Lower leg skin (tissue), 4 donors: ENCODE data around the gene MXD1. TPM values are rescaled to one million over a fixed set of nuclear protein-coding genes. Genes with fewer than 3 reads are reported as not detected.

Experiments
- DNase-seq, 2 donors: peaks; one replicate each; pipeline ENCODE4 v3.0.0-alpha.2; 2019; ENCODE audit warnings: low spot score in 2 of 2
- H3K4me3 ChIP-seq: fragments of 200-600 bp; sonication (generic); 2 replicates; pipeline ENCODE4 v1.5.1; 2017; ENCODE audit warnings: mild to moderate bottlenecking, low read depth; ENCODE audit not compliant: poor library complexity, severe bottlenecking
- POLR2A ChIP-seq, 2 donors: fragments of 450-650 bp; IDR thresholded peaks; one replicate each; pipeline ENCODE4 v1.6.1; 2016 to 2017; ENCODE audit warnings: antibody characterized with exemption in 2 of 2, mild to moderate bottlenecking in 1 of 2, moderate library complexity in 1 of 2
- WGBS, 2 donors: methylation state at CpG; one replicate each; pipeline ENCODE4 v1.1.5; 2018; 5-methylcytosine and 5-hydroxymethylcytosine counted together
- intact Hi-C: fragments of 100-400 bp; cut with DNase I; formaldehyde crosslinking; loops from one replicate; pipeline ENCODE4 v1.15.0; 2023; ENCODE audit warnings: low total_unique reads
- total RNA-seq, 4 donors: library from RNA; depleted of rRNA; stranded (reverse); fragments of >200 nt; gene quantifications; one replicate each; pipeline ENCODE4 v1.1.0, GENCODE V29; 2016
- TF ChIP-seq, protein P1 (sequence below), 3 donors: fragments of 450-650 bp; IDR thresholded peaks; one replicate each; pipeline ENCODE4 v1.5.1; 2016; ENCODE audit warnings: antibody characterized with exemption in 3 of 3, mild to moderate bottlenecking in 3 of 3, moderate library complexity in 2 of 3

Gene MXD1
- total RNA-seq, 4 donors from 2014 or later, result 19.1 to 26.6 (median 23.9) TPM

DNA sequence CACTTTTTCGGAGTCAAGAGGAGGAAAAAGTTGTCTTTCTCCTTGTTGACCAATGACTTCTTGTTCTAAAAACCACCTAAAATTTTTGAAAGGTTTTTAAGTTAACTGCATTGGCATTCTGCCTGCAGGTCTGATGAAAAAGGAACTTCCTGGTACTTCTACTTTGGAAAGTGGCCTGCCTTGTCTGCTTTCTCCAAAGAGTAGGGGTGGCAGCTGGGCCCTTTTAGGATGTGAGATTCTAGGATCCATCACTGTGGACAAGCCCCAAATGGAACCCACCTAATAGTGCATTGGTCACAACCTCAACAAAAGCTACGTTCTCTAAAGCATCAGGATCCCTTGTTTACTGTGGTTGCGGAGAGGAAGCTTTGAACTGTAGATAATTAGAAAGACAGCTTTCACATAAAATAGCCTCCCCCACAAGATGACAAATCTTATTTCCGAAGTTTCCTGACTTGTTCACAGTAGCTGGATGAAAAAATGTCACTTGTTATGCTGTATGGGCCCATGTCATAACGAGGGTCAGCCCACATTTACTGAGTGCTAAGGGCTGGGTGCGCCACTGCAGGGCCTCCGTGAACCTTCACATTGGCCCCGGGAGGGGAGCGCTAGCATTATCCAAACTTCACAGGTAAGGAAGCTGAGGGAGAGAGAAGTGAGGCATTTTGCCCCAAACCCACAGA, 29.1 kb downstream of the MXD1 start:
- WGBS, 2 donors, result 78 to 89% methylated on average over 9 of the region's 9 CpGs
- TF ChIP-seq, protein P1, sequence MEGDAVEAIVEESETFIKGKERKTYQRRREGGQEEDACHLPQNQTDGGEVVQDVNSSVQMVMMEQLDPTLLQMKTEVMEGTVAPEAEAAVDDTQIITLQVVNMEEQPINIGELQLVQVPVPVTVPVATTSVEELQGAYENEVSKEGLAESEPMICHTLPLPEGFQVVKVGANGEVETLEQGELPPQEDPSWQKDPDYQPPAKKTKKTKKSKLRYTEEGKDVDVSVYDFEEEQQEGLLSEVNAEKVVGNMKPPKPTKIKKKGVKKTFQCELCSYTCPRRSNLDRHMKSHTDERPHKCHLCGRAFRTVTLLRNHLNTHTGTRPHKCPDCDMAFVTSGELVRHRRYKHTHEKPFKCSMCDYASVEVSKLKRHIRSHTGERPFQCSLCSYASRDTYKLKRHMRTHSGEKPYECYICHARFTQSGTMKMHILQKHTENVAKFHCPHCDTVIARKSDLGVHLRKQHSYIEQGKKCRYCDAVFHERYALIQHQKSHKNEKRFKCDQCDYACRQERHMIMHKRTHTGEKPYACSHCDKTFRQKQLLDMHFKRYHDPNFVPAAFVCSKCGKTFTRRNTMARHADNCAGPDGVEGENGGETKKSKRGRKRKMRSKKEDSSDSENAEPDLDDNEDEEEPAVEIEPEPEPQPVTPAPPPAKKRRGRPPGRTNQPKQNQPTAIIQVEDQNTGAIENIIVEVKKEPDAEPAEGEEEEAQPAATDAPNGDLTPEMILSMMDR (IDR thresholded peaks at IDR 0.05), result no peak
- TF ChIP-seq POLR2A (IDR thresholded peaks at IDR 0.05), result no peak
- intact Hi-C loops, result no loop called here
- no peak for DNase-seq
- H3K4me3 ChIP-seq, result no peak overlapping the region

DNA sequence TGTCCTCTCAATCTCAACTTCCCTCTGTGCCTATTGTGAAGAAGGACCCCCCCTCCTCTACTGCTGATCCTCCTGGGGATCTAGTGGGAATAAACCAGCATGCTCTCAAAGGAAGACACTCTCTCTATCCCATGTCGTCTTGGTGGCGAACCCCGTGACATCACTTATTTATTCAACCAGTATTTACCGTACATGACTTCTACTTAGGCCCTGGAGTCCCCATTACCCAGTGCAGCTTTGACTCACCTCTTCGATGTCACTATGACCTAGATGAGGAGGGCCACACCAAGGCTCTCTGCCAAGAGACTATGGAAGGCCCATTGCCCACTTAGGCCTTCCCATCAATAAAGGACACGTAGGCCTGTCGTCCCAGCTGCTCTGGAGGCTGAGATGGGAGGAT, 29.8 kb downstream of the MXD1 start:
- WGBS, 2 donors, result 97% methylated on average over 7 of the region's 7 CpGs
- no peak overlapping the region for H3K4me3 ChIP-seq
- TF ChIP-seq, protein P1 (IDR thresholded peaks at IDR 0.05), result no peak
- TF ChIP-seq POLR2A (IDR thresholded peaks at IDR 0.05), result no peak
- intact Hi-C loops, result no loop called here
- DNase-seq, result no peak

DNA sequence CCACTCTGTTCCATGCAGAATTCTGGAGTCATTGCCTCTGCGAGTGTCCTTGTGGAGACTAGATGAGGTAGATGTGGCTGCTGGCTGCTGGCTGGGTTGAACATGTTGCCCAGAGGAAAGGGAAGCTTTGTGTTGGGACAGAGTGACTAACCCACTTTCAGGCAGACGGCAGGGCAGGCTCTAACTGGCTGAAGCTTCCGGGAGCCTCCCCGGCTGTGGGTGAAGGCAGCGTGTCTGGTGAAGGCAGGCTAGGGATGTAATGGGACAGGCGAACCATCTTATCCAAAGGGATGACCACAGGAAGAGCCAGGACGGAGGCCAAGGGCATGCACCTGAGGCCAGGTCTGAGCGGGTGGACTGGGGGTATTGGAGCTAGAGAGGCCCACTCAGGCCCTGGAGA, 30.5 kb downstream of the MXD1 start:
- WGBS, 2 donors, result 57 to 60% methylated on average over 8 of the region's 8 CpGs
- no peak overlapping the region for H3K4me3 ChIP-seq
- DNase-seq, result no peak
- TF ChIP-seq, protein P1 (IDR thresholded peaks at IDR 0.05), result no peak
- no peak for TF ChIP-seq POLR2A (IDR thresholded peaks at IDR 0.05)
- intact Hi-C loops, result no loop called here

DNA sequence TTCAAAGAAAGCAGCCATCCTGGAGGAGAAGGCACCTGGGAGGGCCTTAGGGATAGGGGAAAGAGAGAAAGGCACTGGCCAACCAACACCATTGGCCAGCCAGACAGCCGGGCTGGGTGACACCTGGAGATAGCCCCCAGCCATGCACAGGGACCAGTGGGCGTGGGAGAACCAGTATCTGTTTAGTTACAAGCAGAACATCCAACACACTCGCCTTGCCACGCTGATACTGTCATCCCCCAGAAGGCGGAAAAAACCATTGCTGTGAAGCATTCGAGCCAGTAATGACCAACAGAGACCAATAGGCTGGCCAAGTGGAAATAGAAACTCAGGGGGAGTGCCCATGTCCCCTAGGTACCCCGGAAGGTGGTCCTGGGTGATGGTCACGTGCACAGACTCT, 31.0 kb downstream of the MXD1 start:
- TF ChIP-seq POLR2A (IDR thresholded peaks at IDR 0.05), result no peak
- TF ChIP-seq, protein P1 (IDR thresholded peaks at IDR 0.05), result no peak
- 76 to 80% methylated on average over 8 of the region's 8 CpGs for WGBS, 2 donors
- intact Hi-C loops, result no loop called here
- no peak overlapping the region for H3K4me3 ChIP-seq
- no peak for DNase-seq

DNA sequence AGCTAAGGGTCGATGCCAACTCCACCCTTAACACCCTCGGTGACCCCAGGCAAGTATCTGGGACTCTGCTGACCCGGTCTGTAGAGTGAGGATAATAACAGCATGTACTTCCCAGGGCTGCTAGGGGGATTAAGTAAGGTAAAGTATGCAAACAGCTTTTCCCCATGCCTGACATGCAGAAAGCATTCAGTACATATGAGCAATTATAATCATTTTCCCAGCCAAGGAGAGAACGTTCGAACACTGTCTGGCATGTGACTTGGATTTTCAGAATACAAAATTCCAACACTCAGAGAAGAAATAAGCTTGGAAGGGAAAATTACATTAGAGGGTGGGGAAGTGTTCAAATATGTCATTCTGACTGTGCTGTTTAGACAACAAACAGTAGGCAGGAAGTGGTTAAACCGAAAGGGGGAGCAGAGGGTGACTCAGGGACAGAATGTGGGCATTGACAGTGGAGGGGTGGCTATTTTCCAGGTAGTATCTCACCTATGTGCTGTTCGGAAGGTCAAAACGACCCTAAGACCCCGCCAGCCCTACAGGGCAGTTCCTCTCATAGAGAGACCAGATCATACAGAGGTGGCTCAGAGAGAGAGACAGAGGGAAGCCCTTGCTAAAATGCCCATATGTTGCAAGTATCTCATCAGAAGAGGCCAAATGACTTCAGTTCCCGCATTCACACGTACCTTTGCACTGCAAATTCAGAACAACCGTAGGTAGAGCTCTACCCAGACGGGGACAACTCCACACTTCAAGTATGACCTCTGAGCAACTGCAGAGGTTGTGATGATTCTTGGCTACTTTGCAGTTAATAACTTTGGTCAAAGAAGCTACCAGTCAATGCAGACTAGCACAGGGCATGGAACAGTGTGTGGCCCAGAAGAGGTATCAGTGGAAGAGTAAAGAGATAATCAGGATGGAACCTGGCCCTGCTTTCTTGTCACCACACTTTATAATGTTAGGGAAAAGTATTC, 31.7 kb downstream of the MXD1 start:
- intact Hi-C loops, result no loop called here
- DNase-seq, result no peak
- 60 to 61% methylated on average over 13 of the region's 13 CpGs for WGBS, 2 donors
- H3K4me3 ChIP-seq, result no peak overlapping the region
- TF ChIP-seq, protein P1 (IDR thresholded peaks at IDR 0.05), result no peak
- TF ChIP-seq POLR2A (IDR thresholded peaks at IDR 0.05), result no peak
